SKM-1 (cell line): Measurements from ENCODE around the gene CPM.
"Not testable (repeated sequence)": the region's sequence is repeated elsewhere in the genome, so short reads cannot be mapped to it uniquely, and the experiment has no call there.

Experiments used
- DNase-seq: peaks from one replicate; lab custom pipeline; 2025; ENCODE audit not compliant: unreplicated experiment; lab: John Stamatoyannopoulos, UW

Gene CPM

DNA sequence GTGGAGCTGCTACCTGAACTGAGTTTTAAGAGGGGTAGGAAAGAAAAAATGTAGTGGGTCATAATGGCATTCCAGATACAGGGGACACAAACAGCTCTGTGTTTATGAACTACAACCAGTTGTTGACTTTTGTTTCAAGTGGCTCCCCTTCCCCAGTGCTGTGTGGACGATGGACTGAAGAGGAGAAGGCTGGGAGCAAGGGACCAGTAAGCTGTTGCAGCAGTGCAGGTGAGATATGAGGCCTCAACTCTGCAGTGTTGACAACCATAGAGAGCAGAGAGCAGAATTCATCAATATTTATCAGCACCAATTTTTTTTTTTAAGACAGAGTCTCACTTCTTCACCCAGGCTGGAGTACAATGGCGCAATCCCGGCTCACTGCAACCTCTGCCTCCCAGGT lies 78.4 kb downstream of the CPM start:
- DNase-seq = no peak

DNA sequence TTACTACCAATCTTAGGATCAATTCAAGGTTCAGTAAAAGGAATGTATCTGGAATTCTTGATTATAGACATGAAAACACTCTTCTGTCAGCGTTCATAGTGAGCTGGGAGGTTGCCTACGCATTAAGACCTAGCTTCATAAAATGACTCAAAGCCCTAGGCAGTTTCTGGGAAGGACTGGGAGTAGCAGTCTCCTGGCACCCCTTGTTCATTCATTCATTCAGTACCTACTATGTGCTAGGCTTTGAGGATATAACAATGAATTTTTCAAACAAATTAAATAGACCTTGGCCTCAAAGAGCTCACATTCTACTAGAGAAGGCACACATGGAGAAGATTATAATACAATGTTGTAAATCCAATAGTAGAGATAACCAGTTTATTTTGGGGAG lies 78.9 kb downstream of the CPM start:
- DNase-seq = no peak

DNA sequence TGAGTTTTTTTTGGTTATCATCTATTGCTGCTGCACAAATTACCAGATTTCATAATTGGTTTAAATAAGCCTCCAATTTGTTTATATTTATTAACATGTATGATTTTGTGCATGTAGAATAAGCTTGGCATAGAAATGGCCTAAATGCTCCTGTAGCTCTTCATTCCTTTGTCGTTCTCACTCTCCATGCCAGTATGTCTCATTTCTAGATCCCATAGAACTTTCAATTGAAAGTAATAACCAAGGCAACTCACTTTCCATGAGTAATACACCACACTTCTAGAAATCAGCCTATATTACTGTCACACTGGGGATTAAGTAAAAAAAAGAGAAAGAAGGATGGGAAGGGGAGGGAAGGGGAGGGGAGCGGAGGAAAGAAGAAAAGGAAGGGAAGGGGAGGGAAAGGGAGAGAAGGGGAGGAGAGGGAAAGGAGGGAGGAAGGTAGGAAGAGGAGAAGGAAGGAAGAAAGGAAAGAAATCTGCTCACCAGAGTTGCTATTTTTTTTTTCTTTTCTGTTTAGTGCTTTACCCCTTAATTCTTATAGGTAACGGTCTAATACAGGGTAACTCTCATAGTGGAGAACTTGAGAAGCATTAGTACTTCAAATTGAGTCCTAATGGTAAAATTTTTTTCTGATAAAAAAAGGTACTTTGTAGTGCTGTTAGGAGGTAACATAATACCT lies 79.4 kb downstream of the CPM start:
- no peak for DNase-seq

DNA sequence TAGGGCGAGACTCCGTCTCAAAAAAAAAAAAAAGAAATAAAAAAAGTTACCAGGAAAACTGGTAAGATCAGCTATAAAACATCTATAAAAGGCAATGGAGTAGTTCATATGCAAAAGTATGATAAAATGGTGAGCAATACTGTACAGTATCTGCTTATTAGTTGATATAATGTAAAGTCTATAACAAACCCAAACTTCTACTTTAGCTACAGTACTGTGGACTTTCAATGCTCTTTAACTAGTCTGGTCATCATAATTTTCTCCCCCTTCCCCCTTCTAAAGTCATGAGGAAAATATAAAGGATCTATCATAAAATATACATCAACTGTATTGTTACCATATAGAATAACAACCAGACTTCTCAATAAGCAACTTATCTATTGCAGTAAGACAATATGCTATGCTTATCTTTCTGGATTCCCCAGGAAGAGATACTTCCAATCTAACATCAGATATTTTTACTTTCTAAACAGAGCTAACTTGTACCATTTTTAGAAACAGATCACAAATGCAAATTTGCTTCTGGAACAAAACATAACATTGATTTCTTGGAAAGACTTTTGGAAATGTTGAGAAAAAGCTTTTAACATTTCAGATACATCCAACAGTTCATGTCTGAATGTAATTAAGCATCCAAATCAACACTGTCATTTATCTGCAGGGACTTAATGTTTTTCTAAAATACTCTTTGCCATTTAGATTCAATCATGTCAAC lies 81.2 kb downstream of the CPM start:
- DNase-seq = no peak

DNA sequence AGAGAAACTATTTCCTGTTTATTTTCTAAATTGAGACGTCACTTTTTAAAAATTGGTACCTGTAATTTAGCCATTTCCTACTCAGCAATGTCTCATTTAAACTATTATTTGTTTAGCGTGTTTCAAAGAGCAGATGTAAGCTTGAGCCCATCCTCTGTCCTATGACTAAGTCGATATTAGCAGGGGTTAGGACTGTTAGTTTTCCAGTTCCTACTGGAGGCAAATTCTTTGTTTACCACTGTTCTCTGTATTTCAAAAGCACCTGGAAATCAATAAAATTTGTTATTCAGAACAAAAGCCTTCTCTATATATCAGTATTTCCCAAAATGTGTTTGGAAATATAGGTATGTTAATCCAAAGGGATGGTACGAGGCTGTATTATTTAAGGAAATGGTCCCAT lies 82.6 kb downstream of the CPM start:
- no peak for DNase-seq

DNA sequence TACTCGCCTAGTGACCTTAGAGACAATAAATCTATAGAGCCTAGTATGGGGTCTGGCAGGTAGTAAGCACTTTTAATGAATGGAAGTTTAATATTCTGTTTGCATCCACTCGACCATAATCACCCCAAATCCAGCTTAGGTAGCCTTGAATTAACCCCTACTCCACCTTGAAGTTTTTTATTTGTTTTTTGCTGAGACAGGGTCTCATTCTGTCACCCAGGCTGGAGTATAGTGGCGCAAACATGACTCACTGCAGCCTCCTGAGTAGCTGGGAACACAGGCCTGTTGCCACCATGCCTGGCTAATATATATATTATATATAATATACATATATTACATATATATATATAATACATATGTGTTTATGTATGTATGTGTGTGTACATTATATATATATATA lies 86.2 kb downstream of the CPM start:
- no peak for DNase-seq

DNA sequence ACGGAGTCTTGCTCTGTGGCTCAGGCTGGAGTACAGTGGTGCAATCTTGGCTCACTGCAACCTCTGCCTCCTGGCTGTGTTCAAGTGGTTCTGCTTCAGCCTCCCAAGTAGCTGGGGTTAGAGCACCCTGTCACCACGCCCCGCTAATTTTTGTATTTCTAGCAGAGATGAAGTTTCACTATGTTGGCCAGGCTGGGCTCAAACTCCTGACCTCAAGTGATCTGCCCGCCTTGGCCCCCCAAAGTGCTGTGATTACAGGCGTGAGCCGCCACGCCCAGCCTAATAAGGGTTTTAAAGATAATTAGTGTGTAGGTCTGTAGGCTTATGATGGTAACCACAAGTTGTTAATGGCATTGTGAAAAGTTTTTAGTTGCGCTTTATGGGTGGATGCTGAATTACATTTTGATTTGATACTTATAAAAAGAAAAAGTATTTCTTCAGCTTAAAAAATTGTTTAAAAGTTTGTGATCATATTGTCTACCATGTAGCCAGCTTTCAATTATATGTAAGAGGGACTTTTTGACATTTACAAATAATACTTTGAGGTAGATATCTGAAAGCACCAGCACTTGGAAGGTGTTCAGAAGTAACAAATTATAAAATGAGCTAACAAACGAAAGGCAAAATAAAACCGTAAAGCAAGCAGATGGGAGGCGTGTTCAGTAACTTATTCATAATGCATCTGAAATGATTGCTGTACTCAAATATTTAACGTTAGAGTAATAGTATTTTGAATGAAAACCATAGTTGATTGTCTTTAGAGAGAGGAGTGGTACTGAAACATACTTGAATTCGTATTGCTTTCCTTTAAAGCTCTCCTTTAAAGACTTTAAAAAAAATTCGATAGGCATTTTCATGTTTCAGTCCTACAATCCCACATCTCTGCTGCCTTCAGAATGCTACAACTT lies 87.9 kb downstream of the CPM start:
- DNase-seq = no peak

DNA sequence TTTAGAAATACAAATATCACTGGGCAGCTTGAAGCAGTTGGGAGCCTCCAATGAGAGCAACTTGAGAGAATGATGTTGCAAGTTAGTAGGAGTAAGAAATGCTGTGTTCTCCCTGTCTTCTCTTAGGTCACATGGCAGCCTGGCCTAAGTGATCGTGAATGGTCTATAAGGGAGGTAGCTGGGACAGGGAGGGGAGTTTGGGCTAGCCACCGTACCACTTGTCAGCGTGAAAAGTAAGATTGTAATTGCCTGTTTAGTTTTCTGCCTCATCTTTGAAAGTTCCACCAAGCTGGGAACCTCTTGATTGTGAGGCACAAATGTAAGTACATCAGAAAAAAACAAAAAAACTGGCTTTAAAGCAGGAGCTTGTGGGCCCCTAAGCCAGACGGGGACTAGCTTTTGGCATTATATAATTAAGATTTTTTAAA lies 88.6 kb downstream of the CPM start:
- no peak for DNase-seq

DNA sequence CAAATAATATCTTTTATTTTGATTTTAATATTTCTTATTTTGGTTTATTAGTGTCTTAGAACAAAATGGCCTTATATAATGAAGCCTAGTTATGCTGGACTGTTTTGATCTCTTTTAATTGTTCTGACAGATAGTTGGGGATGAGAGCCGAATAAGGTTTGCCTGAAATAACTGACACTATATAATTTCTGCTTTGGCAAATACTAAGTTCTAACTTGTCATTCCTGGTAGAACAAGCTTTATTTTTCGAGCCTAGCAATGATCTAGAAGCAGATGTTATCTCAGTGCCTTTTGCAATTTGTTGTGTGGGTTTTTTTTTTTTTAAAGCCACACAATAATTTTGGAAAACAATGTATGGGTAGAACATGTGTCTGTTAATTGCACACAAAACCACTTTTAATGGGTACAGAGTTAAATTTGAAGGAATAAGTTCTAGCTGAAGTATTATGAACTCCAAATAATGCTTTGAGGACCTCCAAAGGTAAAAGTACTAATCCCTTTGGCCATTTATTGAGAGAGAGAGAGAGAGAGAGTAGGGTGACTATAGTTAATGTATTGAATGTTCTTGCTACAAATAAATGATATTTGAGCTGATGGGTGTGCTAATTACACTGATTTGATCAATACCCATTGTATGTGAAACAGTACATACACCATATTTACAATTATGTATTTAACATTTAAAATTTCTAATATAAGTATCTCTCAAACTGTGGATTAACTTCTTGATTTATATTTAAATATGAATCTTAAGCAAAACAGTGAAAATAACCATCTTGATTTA lies 90.0 kb downstream of the CPM start:
- no peak for DNase-seq

DNA sequence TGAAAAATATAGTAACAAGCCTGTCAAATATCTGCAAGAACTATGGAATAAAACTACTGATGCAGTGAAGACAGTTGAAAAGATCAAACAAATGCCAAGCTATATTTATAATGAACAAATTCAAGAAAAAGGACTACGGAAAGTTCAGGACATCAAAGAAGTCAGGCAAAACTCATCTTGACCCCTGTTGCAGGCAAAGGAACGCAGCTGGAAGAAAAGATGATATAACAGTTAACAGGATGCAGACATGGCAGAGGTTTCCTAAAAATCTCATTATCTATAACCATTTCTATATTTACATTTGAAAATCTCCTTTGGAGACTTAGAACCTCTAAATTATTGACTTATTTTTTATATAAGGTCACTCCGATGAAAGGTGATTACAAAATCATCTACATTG lies 90.8 kb downstream of the CPM start:
- no peak for DNase-seq

DNA sequence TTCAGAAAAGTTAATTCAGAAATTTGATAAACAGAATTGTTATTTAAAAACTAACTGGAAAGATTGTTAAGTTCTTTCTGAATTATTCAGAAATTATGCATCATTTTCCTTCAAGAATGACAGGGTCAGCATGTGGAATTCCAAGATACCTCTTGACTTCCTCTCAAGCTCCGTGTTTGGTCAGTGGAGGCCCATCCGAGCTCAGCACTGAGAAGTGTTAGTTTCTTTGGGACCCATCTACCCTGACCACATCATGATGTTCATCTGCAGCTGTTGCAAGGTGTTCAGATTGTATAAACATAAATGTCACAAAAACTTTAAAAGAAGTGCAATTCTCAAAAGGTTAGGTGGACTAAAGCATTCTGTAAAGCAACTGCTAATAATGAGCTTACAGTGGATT lies 91.3 kb downstream of the CPM start:
- no peak for DNase-seq

DNA sequence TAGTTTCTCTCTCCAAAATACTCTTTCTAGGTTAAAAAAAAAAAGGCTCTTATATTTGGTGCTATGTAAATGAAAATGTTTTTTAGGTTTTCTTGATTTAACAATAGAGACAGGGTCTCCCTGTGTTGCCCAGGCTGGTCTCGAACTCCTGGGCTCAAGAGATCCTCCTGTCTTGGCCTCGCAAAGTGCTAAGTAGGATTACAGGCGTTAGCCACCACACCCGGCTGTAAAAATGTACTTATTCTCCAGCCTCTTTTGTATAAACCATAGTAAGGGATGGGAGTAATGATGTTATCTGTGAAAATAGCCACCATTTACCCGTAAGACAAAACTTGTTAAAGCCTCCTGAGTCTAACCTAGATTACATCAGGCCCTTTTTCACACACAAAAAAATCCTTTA lies 91.8 kb downstream of the CPM start:
- DNase-seq = not testable (repeated sequence)

DNA sequence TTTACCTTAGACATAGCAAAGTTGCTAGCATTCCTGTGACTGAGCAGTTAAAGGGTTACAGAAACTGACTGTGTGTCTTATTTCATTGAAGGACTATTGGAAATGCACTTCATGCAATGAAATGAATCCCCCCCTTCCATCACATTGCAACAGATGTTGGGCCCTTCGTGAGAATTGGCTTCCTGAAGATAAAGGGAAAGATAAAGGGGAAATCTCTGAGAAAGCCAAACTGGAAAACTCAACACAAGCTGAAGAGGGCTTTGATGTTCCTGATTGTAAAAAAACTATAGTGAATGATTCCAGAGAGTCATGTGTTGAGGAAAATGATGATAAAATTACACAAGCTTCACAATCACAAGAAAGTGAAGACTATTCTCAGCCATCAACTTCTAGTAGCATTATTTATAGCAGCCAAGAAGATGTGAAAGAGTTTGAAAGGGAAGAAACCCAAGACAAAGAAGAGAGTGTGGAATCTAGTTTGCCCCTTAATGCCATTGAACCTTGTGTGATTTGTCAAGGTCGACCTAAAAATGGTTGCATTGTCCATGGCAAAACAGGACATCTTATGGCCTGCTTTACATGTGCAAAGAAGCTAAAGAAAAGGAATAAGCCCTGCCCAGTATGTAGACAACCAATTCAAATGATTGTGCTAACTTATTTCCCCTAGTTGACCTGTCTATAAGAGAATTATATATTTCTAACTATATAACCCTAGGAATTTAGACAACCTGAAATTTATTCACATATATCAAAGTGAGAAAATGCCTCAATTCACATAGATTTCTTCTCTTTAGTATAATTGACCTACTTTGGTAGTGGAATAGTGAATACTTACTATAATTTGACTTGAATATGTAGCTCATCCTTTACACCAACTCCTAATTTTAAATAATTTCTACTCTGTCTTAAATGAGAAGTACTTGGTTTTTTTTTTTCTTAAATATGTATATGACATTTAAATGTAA lies 93.5 kb downstream of the CPM start:
- no peak for DNase-seq

DNA sequence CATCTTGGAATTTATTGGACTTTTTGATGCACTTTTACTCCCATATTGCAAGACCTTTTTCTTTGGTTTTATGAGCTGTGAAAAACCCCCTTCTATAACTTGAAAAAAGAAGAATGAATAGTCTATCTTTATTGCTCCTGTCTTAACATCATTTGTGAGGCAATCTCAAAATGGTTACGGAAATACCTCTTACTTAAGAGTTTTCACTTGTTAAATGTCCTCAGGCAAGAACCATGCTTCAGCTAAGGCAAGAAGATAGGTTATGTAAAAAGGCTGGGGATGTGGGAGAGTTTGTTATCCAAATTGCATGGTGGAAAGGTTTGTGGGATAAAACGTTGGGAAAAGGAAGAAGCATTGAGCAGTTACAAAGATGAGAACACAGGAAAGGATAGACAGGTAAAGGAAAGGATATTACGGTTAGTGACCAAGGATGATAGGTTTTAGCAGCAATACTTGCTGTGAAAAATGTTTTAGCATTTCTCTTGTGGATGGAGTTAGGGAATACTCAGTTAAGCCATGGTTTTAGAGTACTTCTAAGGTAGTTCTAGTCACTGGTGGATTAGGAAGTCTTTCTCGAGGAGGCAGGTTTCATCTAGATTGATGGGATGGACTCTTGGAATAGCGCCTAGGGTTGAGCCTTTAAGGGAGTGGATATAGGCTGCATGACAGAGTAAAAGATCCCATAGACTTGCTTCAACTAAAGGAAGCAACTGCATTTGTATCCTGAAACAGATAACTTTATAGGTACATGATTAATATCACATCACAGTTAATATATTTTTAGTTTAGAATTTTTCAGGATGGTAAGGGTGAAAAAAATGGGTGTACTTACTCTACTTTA lies 94.7 kb downstream of the CPM start:
- no peak for DNase-seq

DNA sequence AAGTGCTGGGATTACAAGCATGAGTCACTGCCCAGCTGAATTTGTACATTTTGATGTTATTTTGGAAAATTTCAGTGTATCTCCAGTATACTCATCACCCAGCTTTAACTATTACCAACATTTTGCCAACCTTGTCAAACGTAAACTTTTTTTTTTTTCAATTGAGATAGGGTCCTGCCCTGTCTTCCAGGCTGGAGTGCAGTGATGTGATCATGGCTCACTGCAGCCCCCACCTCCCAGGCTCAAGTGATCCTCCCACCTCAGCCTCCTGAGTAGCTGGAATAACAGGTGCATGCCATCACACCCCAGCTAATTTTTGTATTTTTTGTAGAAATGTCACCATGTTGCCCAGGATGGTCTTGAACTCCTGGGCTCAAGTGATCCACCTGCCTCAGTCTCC lies 95.8 kb downstream of the CPM start:
- DNase-seq = no peak

DNA sequence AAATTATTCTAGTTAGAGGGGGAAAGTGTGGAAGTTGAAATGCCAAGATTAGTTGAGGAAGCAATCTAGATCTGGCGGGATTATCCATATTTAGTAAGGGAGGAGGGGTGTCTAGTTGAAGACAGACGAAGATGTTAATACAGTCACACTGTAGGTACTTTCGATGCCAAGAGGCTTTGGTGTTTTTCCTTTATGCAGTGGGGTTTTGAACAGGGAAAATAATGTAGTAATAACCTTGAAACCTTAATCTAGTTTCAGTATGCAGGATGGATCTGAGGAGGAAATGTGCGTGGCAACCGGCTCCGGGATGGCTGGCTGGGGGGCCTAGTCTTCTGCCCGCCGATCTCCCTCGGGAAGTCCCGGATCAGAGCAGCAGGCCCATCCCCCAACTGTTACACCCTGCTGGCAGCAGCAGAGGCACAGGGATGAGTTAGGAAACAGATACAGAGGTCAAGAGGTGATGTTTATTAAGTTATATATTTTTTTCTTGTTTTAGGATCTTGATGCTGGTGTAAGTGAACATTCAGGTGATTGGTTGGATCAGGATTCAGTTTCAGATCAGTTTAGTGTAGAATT lies 97.5 kb downstream of the CPM start:
- DNase-seq = no peak

DNA sequence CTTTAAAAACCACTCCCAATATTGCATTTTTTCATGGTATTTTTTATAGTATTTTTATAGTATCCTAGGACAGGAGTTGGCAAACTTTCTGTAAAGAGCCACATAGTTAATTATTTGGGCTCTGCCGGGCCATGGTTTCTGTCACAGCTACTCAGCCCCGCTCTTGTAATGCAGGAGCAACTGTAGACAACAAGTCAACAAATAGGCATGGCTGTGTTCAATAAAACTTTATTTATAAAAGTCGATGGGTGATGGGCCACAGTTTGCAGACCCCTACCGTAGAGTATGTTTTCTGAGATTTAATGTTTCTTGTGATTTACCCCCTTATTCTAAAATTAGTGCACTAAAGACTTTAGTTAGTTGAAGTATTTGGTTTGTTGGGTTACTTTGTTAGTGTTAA lies 99.5 kb downstream of the CPM start:
- no peak for DNase-seq

DNA sequence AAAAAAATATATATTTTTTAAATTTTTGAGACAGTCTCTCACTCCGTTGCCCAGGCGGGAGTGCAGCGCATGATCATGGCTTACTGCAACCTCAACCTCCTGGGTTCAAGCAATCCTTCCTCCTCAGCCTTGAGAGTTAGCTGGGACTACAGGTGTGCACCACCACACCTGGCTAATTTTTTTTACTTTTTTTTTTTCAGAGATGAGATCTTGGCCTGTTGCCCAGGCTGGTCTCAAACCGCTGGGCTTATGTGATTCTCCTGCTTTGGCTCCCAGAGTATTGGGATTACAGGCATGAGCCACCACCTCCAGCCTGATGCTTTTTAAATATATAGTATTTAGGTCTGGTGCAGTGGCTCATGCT lies 100.5 kb downstream of the CPM start:
- no peak for DNase-seq
